Measurements from ENCODE around the gene LRTM2. TPM values are rescaled to one million over a fixed set of nuclear protein-coding genes. Genes with fewer than 3 reads are reported as not detected.

The LRTM2 gene
- total RNA-seq, 2 experiments from 2014 or later = 0.11 TPM; not detected in 1

DNA sequence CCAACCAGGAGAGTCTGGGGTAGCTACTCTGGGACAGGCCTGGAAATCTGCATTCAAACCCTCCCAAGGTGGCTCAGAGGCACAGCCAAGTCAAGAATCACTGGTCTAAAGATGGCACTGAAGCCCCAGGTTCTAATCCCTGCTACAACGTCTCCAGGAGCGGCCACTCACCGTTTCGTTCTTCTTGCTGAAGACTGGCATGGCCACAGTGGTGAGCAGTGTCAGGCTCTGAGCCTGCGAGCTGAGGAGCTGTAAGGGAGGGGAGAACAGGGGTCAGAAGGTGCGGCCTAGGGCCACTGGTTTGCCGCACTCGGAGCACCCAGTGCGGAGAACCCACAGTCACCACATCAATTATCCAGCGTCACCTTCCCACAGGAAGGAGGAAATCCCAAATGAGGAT is 59.3 kb downstream of the LRTM2 start:
- no peaks in the 10 kb centered on the region for H3K36me3 ChIP-seq (ENCODE audit: insufficient read depth, low read length)
- intact Hi-C loops (cut with DNase I, micrococcal nuclease) = no loop called here
- peaks cover 5% of the 10 kb centered on the region for H3K27me3 Mint-ChIP-seq
- DNase-seq = peak in 1 of 14 experiments; percentile 3
- TF ChIP-seq, protein P1, sequence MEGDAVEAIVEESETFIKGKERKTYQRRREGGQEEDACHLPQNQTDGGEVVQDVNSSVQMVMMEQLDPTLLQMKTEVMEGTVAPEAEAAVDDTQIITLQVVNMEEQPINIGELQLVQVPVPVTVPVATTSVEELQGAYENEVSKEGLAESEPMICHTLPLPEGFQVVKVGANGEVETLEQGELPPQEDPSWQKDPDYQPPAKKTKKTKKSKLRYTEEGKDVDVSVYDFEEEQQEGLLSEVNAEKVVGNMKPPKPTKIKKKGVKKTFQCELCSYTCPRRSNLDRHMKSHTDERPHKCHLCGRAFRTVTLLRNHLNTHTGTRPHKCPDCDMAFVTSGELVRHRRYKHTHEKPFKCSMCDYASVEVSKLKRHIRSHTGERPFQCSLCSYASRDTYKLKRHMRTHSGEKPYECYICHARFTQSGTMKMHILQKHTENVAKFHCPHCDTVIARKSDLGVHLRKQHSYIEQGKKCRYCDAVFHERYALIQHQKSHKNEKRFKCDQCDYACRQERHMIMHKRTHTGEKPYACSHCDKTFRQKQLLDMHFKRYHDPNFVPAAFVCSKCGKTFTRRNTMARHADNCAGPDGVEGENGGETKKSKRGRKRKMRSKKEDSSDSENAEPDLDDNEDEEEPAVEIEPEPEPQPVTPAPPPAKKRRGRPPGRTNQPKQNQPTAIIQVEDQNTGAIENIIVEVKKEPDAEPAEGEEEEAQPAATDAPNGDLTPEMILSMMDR (IDR thresholded peaks at IDR 0.05) = no peak
- H3K9me3 Mint-ChIP-seq = no peaks in the 10 kb centered on the region
- CTCF ChIA-PET = no interaction called here
- H3K4me1 Mint-ChIP-seq (ENCODE audit: low read depth) = no peaks in the 10 kb centered on the region
- H3K27ac ChIP-seq (ENCODE audit: low read depth in 1 of 2, low read length in 2 of 2) = no peak overlapping the region
- no peaks in the 10 kb centered on the region for H3K4me1 ChIP-seq (ENCODE audit: insufficient read depth, low read length)
- no peak for ATAC-seq (ENCODE audit: poor library complexity)
- H3K4me3 Mint-ChIP-seq = no peak overlapping the region
- no peaks in the 10 kb centered on the region for H3K36me3 Mint-ChIP-seq (ENCODE audit: low read depth)
- POLR2A ChIA-PET = no interaction called here
- no peaks in the 10 kb centered on the region for H3K9me3 ChIP-seq (ENCODE audit: control insufficient read depth in 1 of 2, insufficient read depth in 1 of 2, low read length in 2 of 2)
- no peaks in the 10 kb centered on the region for H3K27me3 ChIP-seq (ENCODE audit: control insufficient read depth in 1 of 2, insufficient read depth in 2 of 2, low read length in 2 of 2)
- H3K4me3 ChIP-seq (ENCODE audit: low read length) = no peak overlapping the region
- no peak overlapping the region for H3K27ac Mint-ChIP-seq

DNA sequence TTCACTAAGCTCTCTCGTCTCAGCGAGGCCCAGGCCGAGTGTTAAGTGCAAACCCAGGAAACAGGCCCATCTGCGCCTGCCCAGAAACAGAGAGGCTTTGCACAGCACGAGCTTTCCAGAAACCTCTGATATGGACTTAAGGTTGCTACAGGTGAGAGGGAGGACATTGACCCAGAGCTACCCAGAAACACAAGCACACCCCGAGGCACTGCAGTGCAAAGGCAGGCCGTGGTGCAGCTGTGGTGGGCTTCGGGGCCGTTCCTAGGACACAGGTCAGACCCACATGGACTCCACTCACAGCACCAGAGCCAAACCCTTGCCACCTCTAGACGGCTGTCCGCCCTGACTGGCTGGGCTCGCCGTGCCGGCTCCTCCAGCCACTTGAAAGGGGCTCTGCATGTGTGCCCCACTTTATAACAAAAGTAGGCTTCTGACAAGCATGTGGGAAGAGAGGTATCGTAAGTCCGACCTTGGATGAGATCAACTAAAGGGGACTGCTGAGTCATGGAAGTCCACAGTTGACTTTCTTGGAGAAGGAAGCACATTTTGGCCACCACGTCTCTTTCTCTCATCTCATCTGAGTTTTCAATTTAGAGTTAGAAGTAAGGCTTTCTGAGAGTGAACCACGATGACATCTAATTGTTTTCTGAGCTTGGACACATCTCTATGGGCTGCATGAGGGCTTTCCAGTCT is 59.9 kb downstream of the LRTM2 start:
- H3K27ac ChIP-seq (ENCODE audit: low read depth in 1 of 2, low read length in 2 of 2) = no peak overlapping the region
- no peak overlapping the region for H3K4me3 ChIP-seq (ENCODE audit: low read length)
- peaks cover 5% of the 10 kb centered on the region for H3K27me3 Mint-ChIP-seq
- no peak for ATAC-seq (ENCODE audit: poor library complexity)
- H3K9me3 ChIP-seq (ENCODE audit: control insufficient read depth in 1 of 2, insufficient read depth in 1 of 2, low read length in 2 of 2) = no peaks in the 10 kb centered on the region
- H3K4me3 Mint-ChIP-seq = no peak overlapping the region
- H3K27me3 ChIP-seq (ENCODE audit: control insufficient read depth in 1 of 2, insufficient read depth in 2 of 2, low read length in 2 of 2) = no peaks in the 10 kb centered on the region
- POLR2A ChIA-PET = no interaction called here
- H3K9me3 Mint-ChIP-seq = no peaks in the 10 kb centered on the region
- no peaks in the 10 kb centered on the region for H3K4me1 Mint-ChIP-seq (ENCODE audit: low read depth)
- intact Hi-C loops (cut with DNase I, micrococcal nuclease) = no loop called here
- H3K4me1 ChIP-seq (ENCODE audit: insufficient read depth, low read length) = no peaks in the 10 kb centered on the region
- no peak overlapping the region for H3K27ac Mint-ChIP-seq
- H3K36me3 Mint-ChIP-seq (ENCODE audit: low read depth) = no peaks in the 10 kb centered on the region
- TF ChIP-seq, protein P1 (IDR thresholded peaks at IDR 0.05) = no peak
- H3K36me3 ChIP-seq (ENCODE audit: insufficient read depth, low read length) = no peaks in the 10 kb centered on the region
- CTCF ChIA-PET = no interaction called here
- DNase-seq = peak in 1 of 14 experiments; percentile 4

DNA sequence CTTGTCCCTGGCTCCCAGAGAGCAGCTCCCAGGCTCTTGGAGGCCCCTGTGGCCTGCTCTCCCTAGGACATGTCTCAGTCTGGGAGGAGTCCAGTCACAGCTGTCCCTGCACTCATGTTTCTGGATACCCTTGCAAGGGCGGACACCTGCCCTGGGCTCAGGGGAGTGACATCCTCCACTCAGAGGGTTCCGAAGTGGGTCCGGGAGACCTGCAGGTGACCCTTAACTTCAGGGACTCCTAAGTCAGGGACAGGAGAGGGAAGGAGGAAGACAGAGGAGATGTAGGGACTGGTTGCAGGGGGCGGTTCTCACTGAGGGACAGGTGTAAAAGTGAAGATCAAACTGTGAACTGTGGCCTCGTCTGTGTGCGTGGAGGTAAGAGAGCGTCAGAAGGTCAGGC is 60.5 kb downstream of the LRTM2 start:
- H3K4me3 Mint-ChIP-seq = no peak overlapping the region
- Histone ChIP-seq H3K4me3 (ENCODE audit: low read length) (no peak overlapping the region), H3K27me3 (ENCODE audit: control insufficient read depth in 1 of 2, insufficient read depth in 2 of 2, low read length in 2 of 2) (no peaks in the 10 kb centered on the region), H3K27ac (ENCODE audit: low read depth in 1 of 2, low read length in 2 of 2) (no peak overlapping the region), H3K36me3 (ENCODE audit: insufficient read depth, low read length) (no peaks in the 10 kb centered on the region), H3K4me1 (ENCODE audit: insufficient read depth, low read length) (no peaks in the 10 kb centered on the region), H3K9me3 (ENCODE audit: control insufficient read depth in 1 of 2, insufficient read depth in 1 of 2, low read length in 2 of 2) (no peaks in the 10 kb centered on the region)
- DNase-seq = peak in 1 of 14 experiments; percentile 0
- TF ChIP-seq, protein P1 (IDR thresholded peaks at IDR 0.05) = no peak
- H3K4me1 Mint-ChIP-seq (ENCODE audit: low read depth) = no peaks in the 10 kb centered on the region
- POLR2A ChIA-PET = no interaction called here
- peaks cover 5% of the 10 kb centered on the region for H3K27me3 Mint-ChIP-seq
- ATAC-seq (ENCODE audit: poor library complexity) = no peak
- H3K36me3 Mint-ChIP-seq (ENCODE audit: low read depth) = no peaks in the 10 kb centered on the region
- intact Hi-C loops (cut with DNase I, micrococcal nuclease) = no loop called here
- H3K27ac Mint-ChIP-seq = no peak overlapping the region
- no peaks in the 10 kb centered on the region for H3K9me3 Mint-ChIP-seq
- CTCF ChIA-PET = no interaction called here
